Gastrocnemius medialis (tissue), 4 donors: Measurements from ENCODE around the gene EP400. TPM values are rescaled to one million over a fixed set of nuclear protein-coding genes. Genes with fewer than 3 reads are reported as not detected.

ENCODE experiments used
- ATAC-seq, 2 donors: fragments of 150-250 bp; one replicate each; pipeline ENCODE4 v1.9.1; 2016
- DNase-seq, 2 donors: peaks; one replicate each; pipeline ENCODE4 v3.0.0-alpha.2; 2019
- H3K27ac ChIP-seq, 4 donors: fragments of 200-600 bp; sonication (generic); 1 replicate in 1 of 4; 2 replicates in 3 of 4; pipeline ENCODE4 v1.5.1; 2016 to 2018; ENCODE audit warnings: mild to moderate bottlenecking in 2 of 4, moderate library complexity in 1 of 4
- H3K27me3 ChIP-seq, 3 donors: fragments of 200-600 bp; sonication (generic) in 2 of 3; 1 replicate in 1 of 3; 2 replicates in 2 of 3; pipeline versions ENCODE4 v1.5.1 to v1.6.0; 2016 to 2019; ENCODE audit warnings: mild to moderate bottlenecking in 1 of 3, moderate library complexity in 1 of 3
- H3K36me3 ChIP-seq, 2 donors: fragments of 200-600 bp; sonication (generic) in 1 of 2; one replicate each; pipeline ENCODE4 v1.5.1; 2017 to 2018
- H3K4me1 ChIP-seq, 2 donors: fragments of 200-600 bp; sonication (generic) in 1 of 2; one replicate each; pipeline ENCODE4 v1.5.1; 2016 to 2017; ENCODE audit warnings: mild to moderate bottlenecking in 2 of 2
- H3K4me3 ChIP-seq, 4 donors: fragments of 200-600 bp; sonication (generic) in 3 of 4; 1 replicate in 1 of 4; 2 replicates in 3 of 4; pipeline ENCODE4 v1.5.1; 2016 to 2019; ENCODE audit warnings: mild to moderate bottlenecking in 2 of 4
- H3K9me3 ChIP-seq, 3 donors: fragments of 200-600 bp; sonication (generic) in 2 of 3; 1 replicate in 1 of 3; 2 replicates in 2 of 3; pipeline ENCODE4 v1.5.1; 2016 to 2019
- POLR2A ChIP-seq, 2 donors: fragments of 450-650 bp; IDR thresholded peaks; one replicate each; pipeline ENCODE4 v1.6.1; 2017; ENCODE audit warnings: antibody characterized with exemption in 2 of 2, mild to moderate bottlenecking in 2 of 2, moderate library complexity in 2 of 2
- in situ Hi-C, 4 donors: fragments of 200-750 bp; cut with MboI; loops; one replicate each; pipeline versions ENCODE4 v1.15.0 to v1.8.0; 2017; ENCODE audit warnings: low sequenced_read_pairs in 4 of 4
- intact Hi-C: fragments of 100-400 bp; cut with DNase I; formaldehyde crosslinking; loops from one replicate; pipeline ENCODE4 v1.15.1; 2023; ENCODE audit warnings: low total_unique reads
- total RNA-seq, 4 donors: library from RNA; depleted of rRNA; stranded (reverse); fragments of >200 nt; gene quantifications; one replicate each; pipeline versions ENCODE4 v1.1.0 to v1.2.3, GENCODE V29; 2016
- TF ChIP-seq, protein P1 (sequence below), 5 experiments: fragments of 450-650 bp in 3 of 5; fragments of 200-600 bp in 2 of 5; sonication (generic) in 2 of 5; IDR thresholded peaks in 4 of 5; conservative IDR thresholded peaks in 1 of 5; 1 replicate in 4 of 5; 2 replicates in 1 of 5; pipeline ENCODE4 v1.5.1; 2016 to 2019; ENCODE audit warnings: antibody characterized with exemption in 5 of 5, mild to moderate bottlenecking in 3 of 5, moderate library complexity in 3 of 5

The EP400 gene
- total RNA-seq, 4 donors from 2014 or later, result 11.9 to 17.4 (median 15.0) TPM

DNA sequence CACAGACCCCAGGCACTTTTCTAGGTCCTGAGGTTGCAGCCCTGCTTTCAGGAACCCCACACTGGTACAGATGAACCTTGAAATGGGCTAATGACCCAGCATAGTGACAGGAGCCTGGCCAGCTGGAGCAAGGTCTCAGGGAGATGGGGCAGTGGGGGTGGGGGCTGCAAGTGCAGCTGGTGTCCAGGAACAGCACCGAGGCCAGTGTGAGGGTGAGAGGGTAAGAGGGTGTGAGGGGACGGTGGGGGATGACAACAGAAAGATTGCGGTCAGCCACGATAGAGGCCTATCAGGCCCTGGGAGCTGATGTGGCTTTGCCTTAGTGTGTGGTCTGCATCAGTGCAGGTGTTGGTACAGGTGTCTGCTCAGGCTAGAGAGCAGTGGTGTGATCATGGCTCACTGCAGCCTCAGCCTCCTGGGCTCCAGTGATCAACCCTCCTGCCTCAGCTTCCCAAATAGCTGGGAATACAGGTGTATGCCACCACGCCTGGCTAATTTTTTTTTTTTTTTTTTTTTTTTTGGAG lies 59.7 kb downstream of the EP400 start:
- TF ChIP-seq, protein P1, sequence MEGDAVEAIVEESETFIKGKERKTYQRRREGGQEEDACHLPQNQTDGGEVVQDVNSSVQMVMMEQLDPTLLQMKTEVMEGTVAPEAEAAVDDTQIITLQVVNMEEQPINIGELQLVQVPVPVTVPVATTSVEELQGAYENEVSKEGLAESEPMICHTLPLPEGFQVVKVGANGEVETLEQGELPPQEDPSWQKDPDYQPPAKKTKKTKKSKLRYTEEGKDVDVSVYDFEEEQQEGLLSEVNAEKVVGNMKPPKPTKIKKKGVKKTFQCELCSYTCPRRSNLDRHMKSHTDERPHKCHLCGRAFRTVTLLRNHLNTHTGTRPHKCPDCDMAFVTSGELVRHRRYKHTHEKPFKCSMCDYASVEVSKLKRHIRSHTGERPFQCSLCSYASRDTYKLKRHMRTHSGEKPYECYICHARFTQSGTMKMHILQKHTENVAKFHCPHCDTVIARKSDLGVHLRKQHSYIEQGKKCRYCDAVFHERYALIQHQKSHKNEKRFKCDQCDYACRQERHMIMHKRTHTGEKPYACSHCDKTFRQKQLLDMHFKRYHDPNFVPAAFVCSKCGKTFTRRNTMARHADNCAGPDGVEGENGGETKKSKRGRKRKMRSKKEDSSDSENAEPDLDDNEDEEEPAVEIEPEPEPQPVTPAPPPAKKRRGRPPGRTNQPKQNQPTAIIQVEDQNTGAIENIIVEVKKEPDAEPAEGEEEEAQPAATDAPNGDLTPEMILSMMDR (IDR thresholded peaks at IDR 0.05 in 4 of 5, conservative IDR thresholded peaks at IDR 0.05 in 1 of 5), result no peak
- TF ChIP-seq POLR2A (IDR thresholded peaks at IDR 0.05), result no peak
- Histone ChIP-seq H3K27me3 (no peaks in the 10 kb centered on the region), H3K9me3 (no peaks in the 10 kb centered on the region), H3K4me3 (no peak overlapping the region), H3K4me1 (no peaks in the 10 kb centered on the region), H3K27ac (no peak overlapping the region), H3K36me3 (peaks cover 2 to 81% of the 10 kb centered on the region in 2 donors)
- DNase-seq, result no peak
- intact Hi-C loops (no loop called here), in situ Hi-C loops (no loop called here)
- no peak for ATAC-seq

DNA sequence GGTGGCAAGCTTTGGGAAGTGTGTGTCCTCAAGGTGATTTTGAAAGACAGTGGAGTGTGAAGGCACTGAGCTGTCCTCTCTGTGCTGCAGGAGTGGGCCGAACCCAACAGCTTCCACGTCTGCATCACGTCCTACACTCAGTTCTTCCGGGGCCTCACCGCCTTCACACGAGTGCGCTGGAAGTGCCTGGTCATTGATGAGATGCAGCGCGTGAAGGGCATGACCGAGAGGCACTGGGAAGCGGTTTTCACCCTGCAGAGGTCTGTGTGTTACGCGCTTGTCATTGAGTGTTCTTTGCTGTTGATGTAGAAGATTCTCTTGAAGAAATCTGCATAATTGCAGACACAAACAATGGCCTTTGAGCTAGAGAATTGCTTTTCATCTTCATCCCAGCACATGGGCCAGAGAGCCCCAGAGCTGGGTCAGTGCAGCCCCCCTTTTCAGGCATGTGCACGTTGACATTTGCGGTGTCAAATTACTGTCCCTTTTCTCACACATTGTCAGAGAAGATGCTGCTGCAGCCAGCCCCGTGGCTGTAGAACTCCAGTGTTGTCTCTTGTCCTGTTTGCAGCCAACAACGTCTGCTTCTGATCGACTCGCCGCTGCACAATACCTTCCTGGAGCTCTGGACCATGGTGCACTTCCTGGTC lies 63.3 kb downstream of the EP400 start:
- in situ Hi-C loops (no loop called here), intact Hi-C loops (no loop called here)
- Histone ChIP-seq H3K27me3 (no peaks in the 10 kb centered on the region), H3K9me3 (no peaks in the 10 kb centered on the region), H3K4me3 (no peak overlapping the region), H3K27ac (no peak overlapping the region), H3K4me1 (no peaks in the 10 kb centered on the region), H3K36me3 (peaks cover 0 to 81% of the 10 kb centered on the region in 2 donors)
- DNase-seq (no peak), ATAC-seq (no peak)
- TF ChIP-seq, protein P1 (IDR thresholded peaks at IDR 0.05 in 4 of 5, conservative IDR thresholded peaks at IDR 0.05 in 1 of 5), result no peak
- no peak for TF ChIP-seq POLR2A (IDR thresholded peaks at IDR 0.05)

DNA sequence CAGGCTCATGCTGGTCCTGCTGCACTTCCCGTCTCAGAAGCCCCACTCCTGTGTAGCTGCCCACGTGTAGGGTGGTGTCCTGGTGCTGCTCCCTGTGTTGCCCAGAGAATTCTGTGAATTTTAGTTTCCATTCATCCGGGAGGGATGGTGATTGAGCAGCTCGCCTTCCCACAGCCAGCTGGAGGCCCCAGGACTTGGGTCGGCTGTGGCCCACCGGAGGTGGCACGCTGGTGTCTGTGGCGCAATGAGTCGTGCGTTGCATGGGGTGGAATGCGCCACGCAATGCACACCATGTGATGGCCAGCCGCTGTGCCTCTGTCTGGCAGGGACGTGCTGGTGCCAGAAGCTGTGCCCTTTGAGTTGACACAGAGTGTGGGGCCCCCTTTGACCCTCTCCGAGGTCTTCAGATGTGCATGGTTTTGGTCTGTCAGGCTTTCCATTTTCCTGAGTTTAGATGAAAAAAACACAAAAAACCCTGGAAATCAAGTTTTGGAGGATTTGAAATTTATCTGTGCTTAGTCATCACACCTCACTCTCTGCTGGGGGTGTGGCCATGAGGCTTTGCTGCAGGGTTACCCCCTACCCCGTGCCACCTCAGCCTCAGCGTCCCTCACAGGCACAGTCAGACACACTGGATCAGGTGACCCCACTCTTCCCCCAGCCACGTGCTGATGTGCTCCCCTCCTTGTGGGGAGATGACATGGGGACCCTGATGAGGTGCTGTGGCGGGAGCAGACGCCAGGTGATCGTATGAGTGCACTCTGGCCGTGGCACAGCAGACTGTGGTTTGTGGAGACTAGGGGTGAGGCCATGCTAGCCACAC lies 64.6 kb downstream of the EP400 start:
- ATAC-seq, result no peak

DNA sequence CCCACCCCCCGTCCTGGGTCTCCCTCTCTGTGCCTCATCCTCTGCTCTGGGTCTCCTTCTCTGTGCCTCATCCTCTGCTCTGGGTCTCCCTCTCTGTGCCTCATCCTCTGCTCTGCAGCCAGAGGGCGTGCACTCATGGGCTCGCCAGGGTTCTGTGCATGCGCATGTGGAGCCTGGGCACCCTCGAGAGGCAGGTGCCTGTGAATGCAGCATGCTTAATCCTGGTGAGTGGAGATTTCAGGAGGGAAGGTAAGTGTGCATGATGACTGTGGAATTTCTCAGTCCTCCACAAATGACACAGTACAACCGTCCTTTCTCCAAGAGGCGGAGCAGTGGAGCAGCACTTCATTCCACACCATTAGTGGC lies 65.2 kb downstream of the EP400 start:
- H3K4me3 ChIP-seq, result no peak overlapping the region
- H3K4me1 ChIP-seq, result no peaks in the 10 kb centered on the region
- in situ Hi-C loops, result no loop called here
- no peak for DNase-seq
- intact Hi-C loops, result no loop called here
- TF ChIP-seq, protein P1 (IDR thresholded peaks at IDR 0.05 in 4 of 5, conservative IDR thresholded peaks at IDR 0.05 in 1 of 5), result no peak
- no peak for TF ChIP-seq POLR2A (IDR thresholded peaks at IDR 0.05)
- H3K36me3 ChIP-seq, result peaks cover 0 to 92% of the 10 kb centered on the region in 2 donors
- H3K27me3 ChIP-seq, result no peaks in the 10 kb centered on the region
- no peak for ATAC-seq
- H3K27ac ChIP-seq, result no peak overlapping the region
- H3K9me3 ChIP-seq, result no peaks in the 10 kb centered on the region

More for the DNA sequence above, 64.6 kb downstream of the EP400 start:
- Histone ChIP-seq H3K4me1 (no peaks in the 10 kb centered on the region), H3K27ac (no peak overlapping the region), H3K27me3 (no peaks in the 10 kb centered on the region), H3K36me3 (peaks cover 0 to 88% of the 10 kb centered on the region in 2 donors), H3K4me3 (no peak overlapping the region), H3K9me3 (no peaks in the 10 kb centered on the region)
- in situ Hi-C loops (no loop called here), intact Hi-C loops (no loop called here)
- no peak for DNase-seq
- TF ChIP-seq, protein P1 (IDR thresholded peaks at IDR 0.05 in 4 of 5, conservative IDR thresholded peaks at IDR 0.05 in 1 of 5), result no peak
- no peak for TF ChIP-seq POLR2A (IDR thresholded peaks at IDR 0.05)
